ENCODE data around the gene EEF2K. TPM values are rescaled to one million over a fixed set of nuclear protein-coding genes. Genes with fewer than 3 reads are reported as not detected.

The EEF2K gene
- total RNA-seq, 1 donor from 2014 or later = 33.8 TPM

DNA sequence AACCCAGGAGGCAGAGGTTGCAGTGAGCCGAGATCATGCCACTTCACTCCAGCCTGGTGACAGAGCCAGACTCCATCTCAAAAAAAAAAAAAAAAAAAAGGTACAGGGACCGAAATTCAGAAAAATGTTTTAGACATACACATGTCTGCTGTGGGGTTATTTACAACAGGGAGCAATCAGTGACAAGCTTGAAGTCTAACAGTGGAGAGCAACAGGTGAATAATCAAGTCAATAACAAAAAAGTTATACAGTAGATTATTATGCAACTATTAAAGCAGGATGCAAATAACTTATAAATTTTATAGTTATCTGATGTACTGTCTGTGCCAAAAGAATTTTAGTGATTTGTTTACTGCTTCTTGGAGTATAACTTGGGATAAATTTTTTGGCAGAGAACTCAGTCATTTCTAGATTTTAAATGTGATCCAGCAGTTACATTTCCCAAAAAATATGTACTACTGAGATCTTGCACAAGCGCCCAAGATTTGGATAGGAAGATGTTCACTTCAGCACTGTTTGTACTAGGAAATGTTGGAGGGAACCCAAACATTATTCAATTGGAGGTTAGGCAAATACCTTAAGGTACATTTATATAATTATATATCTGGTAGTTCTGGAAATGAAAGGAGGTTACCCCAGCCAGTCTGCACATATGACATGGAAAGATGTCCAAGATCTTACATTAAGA lies 34.1 kb downstream of the EEF2K start:
- DNase-seq (ENCODE audit: low read depth in 2 of 2) = no peak

DNA sequence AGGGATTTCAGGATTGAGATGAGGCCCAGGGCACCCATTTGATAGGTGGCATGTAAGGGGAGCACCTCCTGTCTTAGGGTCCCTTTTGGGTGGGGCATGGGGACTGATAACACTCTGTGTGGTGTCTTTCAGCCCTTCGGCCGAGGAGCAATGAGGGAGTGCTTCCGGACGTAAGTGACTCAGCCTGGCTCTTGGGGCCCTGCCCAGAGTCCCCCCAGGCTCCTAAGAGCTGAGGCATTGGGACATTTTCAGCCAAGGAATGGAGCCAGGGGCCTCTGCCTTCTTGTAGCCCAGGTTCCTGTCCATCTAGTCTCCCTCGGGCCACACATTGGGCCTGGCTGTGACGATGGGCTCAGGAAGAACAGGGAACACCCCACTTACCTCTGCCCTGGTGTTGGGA lies 44.4 kb downstream of the EEF2K start:
- DNase-seq (ENCODE audit: low read depth in 2 of 2) = no peak

DNA sequence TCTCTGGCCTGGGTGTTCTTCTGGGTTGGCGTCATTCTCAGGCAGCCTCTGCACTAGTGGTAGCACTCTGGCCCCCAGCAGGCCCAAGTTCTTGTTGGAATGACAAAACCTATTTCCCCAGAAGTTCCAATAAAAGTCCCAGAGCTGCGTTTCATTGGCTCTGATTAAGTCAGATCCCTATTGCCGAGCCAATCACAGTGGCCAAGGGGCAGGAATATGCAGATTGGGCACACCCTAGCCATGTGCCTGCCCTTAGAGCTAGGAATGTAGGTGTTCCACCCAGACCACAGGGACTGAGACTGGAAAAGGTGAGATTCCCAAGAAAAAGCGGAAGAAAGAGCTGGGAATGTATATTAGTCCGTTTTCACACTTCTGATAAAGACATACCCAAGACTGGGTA lies 46.2 kb downstream of the EEF2K start:
- DNase-seq (ENCODE audit: low read depth in 2 of 2) = no peak

DNA sequence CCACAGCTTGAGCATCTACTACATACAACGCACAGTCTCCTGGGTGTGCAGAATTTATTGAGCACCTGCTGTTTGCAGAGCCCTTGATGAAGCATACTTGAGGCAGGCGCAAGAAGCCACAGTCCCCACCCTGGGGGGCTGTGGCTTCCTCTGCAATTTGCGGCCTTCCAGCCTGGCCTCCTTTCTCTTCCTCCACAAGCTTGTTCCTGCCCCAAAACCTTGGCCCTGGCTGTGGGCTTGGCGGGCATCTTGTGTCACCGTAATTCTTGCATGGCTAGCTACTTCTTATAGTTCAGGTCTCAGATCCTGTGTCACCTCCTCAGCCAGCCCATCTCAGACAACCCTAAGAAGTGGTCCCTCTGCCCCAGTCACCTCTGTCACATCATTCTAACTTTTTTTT lies 47.2 kb downstream of the EEF2K start:
- DNase-seq (ENCODE audit: low read depth in 2 of 2) = no peak

DNA sequence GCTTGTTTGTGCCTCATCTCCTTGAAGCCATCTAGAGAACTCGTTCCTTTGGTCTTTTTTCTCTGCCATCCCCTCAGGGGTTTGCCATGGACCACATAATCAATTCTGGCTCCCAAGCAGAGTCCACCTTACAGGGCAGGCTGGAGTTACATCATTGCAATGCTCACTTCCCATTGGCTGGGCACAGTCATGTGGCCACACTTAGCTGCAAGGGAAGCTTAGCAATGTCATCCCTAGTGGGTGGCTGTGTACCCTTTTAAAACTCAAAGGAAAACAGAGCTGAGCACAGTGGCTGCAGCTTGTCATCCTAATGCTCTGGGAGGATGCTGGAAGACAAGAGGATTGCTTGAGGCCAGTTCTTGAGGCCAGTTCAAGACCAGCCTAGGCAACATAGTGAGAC lies 49.3 kb downstream of the EEF2K start:
- no peak for DNase-seq (ENCODE audit: low read depth in 2 of 2)

DNA sequence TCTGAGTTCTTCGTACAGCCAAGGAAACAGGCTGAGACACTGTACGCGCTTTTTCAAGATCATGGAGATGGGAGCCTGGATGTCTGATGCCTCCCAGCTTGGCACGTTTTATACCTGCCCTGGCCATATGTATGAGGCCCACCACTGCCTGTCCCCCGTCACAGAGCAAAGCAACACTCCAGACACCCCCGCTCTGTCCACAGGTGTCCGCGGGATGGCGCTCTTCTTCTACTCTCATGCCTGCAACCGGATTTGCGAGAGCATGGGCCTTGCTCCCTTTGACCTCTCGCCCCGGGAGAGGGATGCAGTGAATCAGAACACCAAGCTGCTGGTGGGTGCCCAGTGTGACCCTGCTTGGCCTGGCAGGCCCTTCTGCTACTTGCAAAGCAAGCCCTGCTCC lies 51.4 kb downstream of the EEF2K start:
- DNase-seq (ENCODE audit: low read depth in 2 of 2) = no peak

DNA sequence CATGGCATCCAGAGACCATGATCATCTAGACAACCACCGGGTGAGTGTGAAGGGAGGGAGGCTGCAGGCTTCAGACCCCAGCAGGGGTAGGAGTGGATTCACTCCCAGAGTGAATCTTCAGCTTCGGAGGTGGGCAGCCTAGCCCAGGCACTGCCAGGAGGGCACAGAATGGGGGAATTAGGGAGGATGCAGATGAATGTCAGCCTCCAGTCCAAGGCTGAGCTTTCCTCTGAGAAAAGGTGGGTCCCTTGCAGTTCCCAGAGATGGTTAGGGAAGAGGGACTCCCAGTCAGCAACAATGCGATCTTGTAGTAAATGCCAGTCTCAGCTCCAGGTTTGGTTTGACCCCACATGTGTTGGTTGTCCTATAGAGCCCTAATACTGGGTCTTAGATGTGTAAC lies 54.4 kb downstream of the EEF2K start:
- no peak for DNase-seq (ENCODE audit: low read depth in 2 of 2)

DNA sequence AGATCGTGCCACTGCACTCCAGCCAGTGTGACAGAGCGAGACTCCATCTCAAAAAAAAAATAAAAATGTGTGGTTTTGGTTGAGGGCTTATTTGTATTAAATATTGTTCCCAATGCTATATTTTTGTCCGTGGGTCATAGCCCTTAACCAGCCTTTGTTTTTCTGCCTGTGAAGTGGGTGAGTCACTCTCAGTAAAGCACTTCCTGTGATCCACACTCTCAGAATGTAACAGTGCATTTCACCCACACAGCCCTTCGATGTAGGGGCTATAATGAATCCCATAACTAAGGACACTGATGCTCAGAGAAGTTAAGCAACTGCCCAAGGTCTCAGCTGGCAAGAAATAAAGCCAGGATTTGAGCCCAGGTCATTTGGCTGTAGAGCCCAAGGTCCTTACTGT lies 56.4 kb downstream of the EEF2K start:
- peak in 1 of 2 donors; percentile 54 for DNase-seq (ENCODE audit: low read depth in 2 of 2)

DNA sequence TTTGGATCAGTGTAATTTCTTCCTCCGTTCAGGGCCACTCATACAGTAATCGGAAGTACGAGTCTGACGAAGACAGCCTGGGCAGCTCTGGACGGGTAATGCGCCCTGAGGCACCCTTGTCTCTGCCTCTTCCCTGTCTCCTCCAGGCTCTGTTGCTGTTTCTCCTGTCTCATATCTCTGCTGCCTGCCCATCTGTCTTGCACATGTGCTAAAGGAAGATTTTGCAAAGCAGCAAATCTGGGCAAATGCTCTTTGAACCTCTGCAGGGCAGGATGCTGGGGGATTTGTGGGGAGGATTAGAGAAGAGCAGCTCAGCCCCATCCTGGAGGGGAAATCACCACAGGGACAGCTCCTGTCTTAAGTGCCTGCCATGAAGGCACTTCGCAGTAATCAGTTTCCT lies 58.7 kb downstream of the EEF2K start:
- DNase-seq (ENCODE audit: low read depth in 2 of 2) = no peak

DNA sequence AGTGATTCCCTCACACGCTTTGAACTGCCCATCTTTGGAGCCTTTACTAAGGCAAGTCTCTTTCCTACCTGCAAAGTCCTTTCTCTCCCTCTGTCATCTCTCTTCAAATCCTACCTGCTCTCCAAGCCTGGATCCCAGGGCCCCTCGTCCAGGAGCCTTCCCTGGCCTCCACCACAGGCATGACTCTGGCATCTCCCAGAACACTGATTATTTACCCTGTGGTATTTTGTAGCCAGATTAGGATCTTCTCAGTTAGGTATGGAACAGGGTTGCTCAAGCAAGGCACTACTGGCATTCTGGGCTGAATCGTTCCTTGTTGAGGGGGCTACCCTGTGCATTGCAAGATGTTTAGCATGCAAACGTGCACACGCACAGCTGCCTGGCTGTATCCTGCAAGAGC lies 59.3 kb downstream of the EEF2K start:
- no peak for DNase-seq (ENCODE audit: low read depth in 2 of 2)

DNA sequence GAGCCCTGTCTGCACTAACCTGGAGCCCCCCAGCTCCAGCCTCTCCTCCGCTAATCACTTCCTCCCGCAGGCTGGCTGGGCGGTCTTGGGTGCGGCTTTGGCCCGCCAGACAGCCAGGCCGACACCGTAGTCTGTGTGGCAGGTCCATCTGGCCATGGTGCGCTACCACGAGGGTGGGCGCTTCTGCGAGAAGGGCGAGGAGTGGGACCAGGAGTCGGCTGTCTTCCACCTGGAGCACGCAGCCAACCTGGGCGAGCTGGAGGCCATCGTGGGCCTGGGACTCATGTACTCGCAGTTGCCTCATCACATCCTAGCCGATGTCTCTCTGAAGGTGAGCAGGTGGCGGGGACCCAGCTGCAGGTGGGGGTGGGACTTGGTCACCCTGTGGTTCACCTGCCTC lies 60.5 kb downstream of the EEF2K start:
- DNase-seq (ENCODE audit: low read depth in 2 of 2) = no peak

DNA sequence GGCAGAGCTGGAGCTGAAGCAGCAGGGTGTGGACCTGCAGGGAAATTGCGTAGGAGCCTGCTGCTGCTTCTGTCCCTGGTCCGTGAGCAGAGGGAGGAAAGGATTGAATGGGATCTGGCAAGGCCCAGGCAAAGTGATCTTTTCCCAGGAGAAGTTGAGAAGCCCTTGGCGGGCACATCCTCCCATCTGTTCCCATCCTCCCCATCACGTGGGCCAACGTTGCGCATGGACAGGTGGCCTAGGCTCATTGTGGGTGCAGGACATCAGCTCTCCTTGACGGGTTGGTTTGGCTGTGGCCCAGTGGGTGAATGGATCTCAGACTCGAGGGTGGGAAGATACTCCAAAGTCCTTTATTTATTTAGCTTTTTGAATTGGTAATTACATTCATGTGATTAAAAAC lies 61.7 kb downstream of the EEF2K start:
- DNase-seq (ENCODE audit: low read depth in 2 of 2) = no peak

DNA sequence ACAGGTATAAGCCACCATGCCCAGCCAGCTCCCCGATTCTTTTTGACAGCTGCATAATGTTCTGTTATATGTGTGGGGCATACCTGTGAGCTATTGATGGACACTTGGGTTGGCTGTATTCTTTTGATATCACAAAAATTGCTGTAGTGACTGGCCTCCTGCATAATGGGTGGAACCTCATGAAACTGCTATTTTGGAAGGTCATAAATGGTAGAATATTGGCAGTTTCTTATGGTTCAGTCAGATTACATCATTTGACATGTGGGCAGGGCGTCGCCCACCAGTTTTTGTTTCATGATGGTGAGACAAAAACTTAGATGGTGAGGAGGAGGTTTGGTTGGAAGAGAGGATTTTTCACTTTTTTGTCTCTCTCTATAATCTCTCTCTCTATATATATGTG lies 64.4 kb downstream of the EEF2K start:
- no peak for DNase-seq (ENCODE audit: low read depth in 2 of 2)

DNA sequence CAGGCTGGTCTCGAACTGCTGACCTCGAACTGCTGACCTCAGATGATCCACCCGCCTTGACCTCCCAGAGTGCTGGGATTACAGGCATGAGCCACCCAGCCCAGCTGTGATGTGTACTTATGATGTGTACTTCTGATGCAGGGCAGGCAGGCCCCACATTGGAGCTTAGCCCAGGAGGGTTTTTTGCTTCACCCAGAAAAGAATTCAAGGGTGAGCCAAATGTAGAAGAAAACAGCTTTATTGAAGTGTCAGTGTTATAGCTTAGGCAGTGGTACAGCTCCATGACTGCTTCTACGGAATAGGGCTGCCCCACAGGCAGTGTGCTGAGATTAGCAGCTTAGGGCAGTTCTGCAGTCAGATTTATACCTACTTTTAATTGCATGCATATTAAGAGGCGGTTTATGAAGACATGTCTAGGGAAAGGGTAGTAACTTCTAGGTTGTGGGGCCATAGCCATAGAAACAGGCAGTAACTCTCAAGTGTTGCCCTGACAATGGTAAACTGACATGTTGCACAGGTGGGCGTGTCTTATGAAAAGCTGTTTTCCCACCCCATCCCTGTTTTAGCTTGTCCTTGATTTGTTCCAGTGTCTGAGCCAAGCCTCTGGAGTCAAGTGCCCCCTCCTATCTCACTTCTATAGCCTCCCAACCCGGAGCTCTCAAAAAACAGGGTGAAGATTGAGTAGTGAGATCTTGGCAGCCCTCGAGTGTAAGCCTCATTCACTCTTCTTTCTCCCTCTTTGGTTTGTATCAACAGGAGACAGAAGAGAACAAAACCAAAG lies 67.0 kb downstream of the EEF2K start:
- no peak for DNase-seq (ENCODE audit: low read depth in 2 of 2)

DNA sequence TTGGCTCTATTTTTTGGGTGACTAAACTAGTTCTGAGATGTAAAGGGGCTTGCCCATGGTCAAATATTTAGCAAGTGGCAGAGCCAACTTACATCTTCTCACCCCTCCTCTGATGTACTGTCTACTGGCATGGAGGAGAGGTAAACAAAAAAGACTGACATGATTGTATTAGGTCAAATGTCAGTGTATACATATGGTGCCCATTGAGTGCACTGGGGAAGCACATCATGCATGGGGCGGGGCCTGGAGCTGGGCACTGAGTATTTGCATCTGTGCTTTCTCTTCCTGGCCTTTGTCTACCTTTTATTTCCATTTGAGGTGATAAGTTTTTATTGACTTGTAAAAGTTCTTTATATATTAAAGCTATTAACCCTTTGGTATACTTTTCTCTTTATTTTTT lies 68.8 kb downstream of the EEF2K start:
- DNase-seq (ENCODE audit: low read depth in 2 of 2) = no peak

DNA sequence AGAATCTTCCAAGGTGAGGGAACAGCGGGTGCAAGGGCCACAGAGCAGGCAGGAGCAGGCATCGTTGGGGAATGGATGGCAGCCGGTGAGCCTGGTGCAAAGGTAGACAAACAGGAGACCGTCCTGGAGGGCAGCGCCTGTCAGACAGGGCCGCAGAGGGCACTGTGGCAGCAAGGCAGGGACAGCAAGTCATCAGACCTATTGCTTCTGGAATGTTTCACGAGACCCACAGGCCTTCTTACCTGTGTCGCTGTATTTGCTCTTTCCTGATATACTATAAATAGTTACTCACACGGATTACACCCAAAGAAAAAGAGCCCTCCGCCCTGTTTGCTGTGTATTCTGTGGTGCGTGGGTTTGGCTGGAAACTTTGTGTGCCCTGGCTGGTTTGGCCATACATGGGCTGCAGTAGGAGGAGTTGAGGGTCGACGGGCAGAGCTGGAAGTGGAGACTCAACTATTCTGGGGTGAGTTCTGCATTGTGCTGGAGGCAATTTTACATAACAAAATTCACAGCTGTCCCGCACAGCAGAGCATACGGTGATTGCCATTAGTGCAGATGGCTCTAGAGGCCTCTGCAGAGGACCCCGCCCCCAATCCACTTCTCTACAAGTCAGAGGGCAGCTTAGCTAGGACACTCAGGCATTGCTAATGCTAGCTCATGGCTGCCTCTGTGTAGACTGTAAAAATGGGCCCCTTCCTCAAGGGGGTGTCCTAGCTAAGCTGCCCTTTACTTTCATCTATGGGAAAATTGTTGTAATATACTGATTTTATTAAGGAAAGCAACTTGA lies 72.6 kb downstream of the EEF2K start:
- DNase-seq (ENCODE audit: low read depth in 2 of 2) = no peak

DNA sequence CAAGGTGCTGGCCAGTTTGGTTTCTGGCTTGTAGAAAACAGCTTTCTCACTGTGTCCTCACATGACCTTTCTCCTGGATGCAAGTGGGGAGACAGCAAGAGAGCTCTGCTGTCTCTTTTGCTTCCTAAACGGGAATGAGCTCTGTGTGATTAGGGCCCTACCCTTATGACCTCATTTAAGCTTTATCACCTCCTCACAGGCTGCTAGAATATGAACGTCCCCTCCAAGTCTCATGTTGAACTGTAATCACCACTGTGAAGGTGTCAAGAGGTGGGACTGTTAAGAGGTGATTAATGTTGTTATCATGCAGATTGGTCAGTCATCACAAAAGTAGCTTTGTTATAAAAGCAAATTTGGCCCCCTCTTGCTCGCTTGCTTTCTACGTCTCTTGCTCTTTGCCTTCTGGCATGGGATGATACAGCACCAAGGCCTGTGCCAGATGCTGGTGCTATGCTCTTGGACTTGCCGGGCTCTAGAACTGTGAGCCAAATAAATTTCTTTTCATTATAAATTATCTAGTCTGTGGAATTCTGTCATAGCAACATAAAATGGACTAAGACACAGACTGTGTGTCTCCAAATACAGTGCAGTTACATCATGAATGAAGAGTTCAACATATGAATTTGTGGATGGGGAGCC lies 76.3 kb downstream of the EEF2K start:
- no peak for DNase-seq (ENCODE audit: low read depth in 2 of 2)

DNA sequence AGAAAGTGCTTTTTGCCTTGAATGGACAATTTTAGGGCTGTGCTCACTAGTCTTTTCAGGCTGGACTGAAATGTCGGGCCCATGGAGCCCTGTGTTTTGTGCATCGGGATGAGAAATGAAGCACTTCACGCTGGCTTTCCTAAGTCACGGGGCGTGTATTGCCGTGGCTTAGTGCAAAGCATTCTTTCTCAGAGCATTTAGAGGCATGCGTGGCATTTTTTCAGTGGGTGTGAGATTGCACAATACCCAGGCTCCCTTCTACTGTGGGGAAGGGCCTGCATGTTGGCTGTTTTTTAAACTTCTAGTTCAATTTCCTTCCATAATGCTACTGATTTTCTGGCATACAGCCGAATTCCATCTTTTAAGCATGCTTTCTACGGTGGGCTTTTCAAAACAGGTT lies 78.6 kb downstream of the EEF2K start:
- no peak for DNase-seq (ENCODE audit: low read depth in 2 of 2)

DNA sequence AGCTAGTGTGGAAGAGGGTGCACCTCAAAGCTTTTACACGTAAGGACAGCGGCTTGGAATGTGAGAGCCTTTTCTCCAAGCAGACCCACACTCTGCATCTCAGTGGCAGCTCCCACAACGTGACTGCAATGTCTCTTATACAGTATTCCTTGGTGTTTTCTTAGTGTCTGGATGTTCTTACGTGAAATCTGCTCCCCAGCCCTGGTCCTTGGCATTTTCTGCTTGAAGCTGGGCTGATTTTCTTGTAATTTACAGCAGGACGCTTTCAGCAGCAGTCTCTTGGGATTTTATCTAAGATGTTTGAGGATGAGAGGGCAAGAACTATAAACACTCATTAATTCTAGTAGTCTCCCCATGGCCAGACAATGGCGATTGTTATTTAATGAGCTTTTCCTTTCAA lies 79.0 kb downstream of the EEF2K start:
- DNase-seq (ENCODE audit: low read depth in 2 of 2) = no peak

DNA sequence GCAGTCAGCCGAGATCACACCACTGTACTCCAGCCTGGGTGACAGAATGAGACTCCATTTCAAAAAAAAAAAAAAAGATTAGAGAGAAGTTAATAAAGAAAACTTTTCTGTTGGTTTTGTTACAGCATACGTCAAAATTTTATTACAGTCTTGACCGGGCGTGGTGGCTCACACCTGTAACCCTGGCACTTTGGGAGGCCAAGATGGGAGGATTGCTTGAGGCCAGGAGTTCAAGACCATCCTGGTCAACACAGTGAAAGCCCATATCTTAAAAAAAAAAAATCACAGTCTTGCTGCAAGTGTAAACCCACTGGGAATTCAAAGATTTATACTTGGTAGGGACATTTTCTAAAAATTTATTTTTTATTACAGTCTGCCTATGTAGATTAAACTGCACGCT lies 84.9 kb downstream of the EEF2K start:
- DNase-seq (ENCODE audit: low read depth in 2 of 2) = no peak

DNA sequence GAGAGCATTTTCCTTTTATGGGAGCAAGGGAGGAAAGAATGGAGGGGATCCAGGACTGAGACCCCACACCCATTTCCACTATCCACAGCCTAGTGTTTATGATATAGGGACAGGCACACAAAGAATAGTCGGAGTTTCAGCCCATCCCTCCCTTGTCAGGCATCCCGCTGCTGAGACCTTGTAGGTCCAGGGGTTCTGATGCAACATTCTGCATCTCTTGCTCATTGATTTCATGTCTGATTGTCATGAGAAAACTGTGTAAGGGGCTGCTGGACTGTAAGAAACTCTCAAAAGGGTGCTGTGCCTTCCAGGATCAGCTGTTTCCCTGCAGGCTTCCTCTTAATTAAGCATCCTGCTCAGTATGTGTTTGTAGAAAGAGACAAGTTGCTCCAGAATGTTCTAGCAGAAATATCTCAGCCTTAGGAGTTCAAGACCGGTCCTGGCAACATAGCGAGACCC lies 85.8 kb downstream of the EEF2K start:
- no peak for DNase-seq (ENCODE audit: low read depth in 2 of 2)

DNA sequence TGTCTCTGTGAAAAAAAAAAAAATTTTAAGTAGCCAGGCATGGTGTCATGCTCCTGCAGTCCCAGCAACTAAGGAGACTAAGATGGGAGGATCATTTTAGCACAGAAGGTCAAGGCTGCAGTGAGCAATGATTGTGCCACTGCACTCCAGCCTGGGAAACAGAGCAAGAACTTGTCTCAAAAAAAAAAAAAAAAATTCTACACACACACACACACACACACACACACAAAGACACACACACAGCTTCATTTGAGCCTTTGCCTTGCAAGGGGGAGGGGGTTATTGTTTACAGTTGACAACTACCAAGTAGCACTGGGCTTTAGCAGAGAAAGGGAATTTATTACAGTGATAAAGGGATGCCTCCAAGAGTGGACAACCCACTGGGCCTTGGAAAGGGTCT lies 86.2 kb downstream of the EEF2K start:
- no peak for DNase-seq (ENCODE audit: low read depth in 2 of 2)
